GM23338 (cell line): ENCODE data around the gene FHDC1. TPM values are rescaled to one million over a fixed set of nuclear protein-coding genes. Genes with fewer than 3 reads are reported as not detected.

Experiments used
- ATAC-seq: fragments of 200-7000 bp; cut with Tn5 transposase; 3 replicates; pipeline ENCODE4 v1.9.1; 2020
- DNase-seq: peaks from one replicate; pipeline ENCODE4 v3.0.0-alpha.2; 2015; ENCODE audit warnings: low spot score
- H2AFZ ChIP-seq: fragments of 200-600 bp; sonication (generic); 2 replicates; pipeline ENCODE4 v1.8.0; 2016; ENCODE audit warnings: antibody characterized with exemption, mild to moderate bottlenecking, moderate library complexity
- H3F3A ChIP-seq: fragments of 200-600 bp; sonication (generic); replicated peaks from 2 replicates; pipeline ENCODE4 v1.8.0; 2017; ENCODE audit warnings: antibody characterized with exemption, mixed run types, low read depth
- H3K27ac ChIP-seq: fragments of 200-600 bp; sonication (generic); 2 replicates; pipeline ENCODE4 v1.6.1; 2016; ENCODE audit warnings: low read depth
- H3K27me3 ChIP-seq: fragments of 200-600 bp; sonication (generic); 2 replicates; pipeline ENCODE4 v1.8.0; 2016; ENCODE audit warnings: mild to moderate bottlenecking, mixed run types, moderate library complexity; ENCODE audit not compliant: insufficient read depth
- H3K36me3 ChIP-seq: fragments of 200-600 bp; sonication (generic); 2 replicates; pipeline ENCODE4 v1.8.0; 2016; ENCODE audit warnings: mild to moderate bottlenecking; ENCODE audit not compliant: insufficient read depth
- H3K4me1 ChIP-seq: fragments of 200-600 bp; sonication (generic); 2 replicates; pipeline ENCODE4 v1.8.0; 2016; ENCODE audit warnings: mild to moderate bottlenecking, moderate library complexity; ENCODE audit not compliant: insufficient read depth
- H3K4me2 ChIP-seq: fragments of 200-600 bp; sonication (generic); 2 replicates; pipeline ENCODE4 v1.7.1; 2017; ENCODE audit warnings: mixed run types
- H3K4me3 ChIP-seq: fragments of 200-600 bp; sonication (generic); 2 replicates; pipeline ENCODE4 v1.6.1; 2016; ENCODE audit warnings: mixed run types
- H3K79me2 ChIP-seq: fragments of 200-600 bp; sonication (generic); replicated peaks from 2 replicates; pipeline ENCODE4 v1.8.0; 2017; ENCODE audit warnings: mild to moderate bottlenecking; ENCODE audit not compliant: insufficient read depth
- H3K9me2 ChIP-seq: fragments of 200-600 bp; sonication (generic); 2 replicates; pipeline ENCODE4 v1.8.0; 2017; ENCODE audit not compliant: insufficient read depth
- H4K20me1 ChIP-seq: fragments of 200-600 bp; sonication (generic); replicated peaks from 2 replicates; pipeline ENCODE4 v1.8.0; 2017; ENCODE audit warnings: mild to moderate bottlenecking; ENCODE audit not compliant: insufficient read depth
- H3K27ac Mint-ChIP-seq: 2 replicates; pipeline ENCODE4 v1.8.0; 2020; ENCODE audit warnings: inconsistent platforms, mild to moderate bottlenecking, moderate library complexity, mixed read lengths
- H3K27me3 Mint-ChIP-seq: 3 replicates; pipeline ENCODE4 v1.8.0; 2022; ENCODE audit warnings: low read depth, mild to moderate bottlenecking, moderate library complexity, mixed read lengths, inconsistent platforms; ENCODE audit not compliant: insufficient read depth, poor library complexity
- H3K36me3 Mint-ChIP-seq: 3 replicates; pipeline ENCODE4 v1.8.0; 2021; ENCODE audit warnings: low read depth, mild to moderate bottlenecking, inconsistent platforms, moderate library complexity, mixed read lengths
- H3K4me1 Mint-ChIP-seq: 3 replicates; pipeline ENCODE4 v1.8.0; 2020; ENCODE audit warnings: mild to moderate bottlenecking, inconsistent platforms, mixed read lengths
- H3K4me3 Mint-ChIP-seq: 3 replicates; pipeline ENCODE4 v1.8.0; 2021; ENCODE audit warnings: moderate library complexity, mild to moderate bottlenecking, inconsistent platforms, mixed read lengths
- H3K9me3 Mint-ChIP-seq: 3 replicates; pipeline ENCODE4 v1.8.0; 2020; ENCODE audit warnings: moderate library complexity, mild to moderate bottlenecking, inconsistent platforms, mixed read lengths
- EZH2 ChIP-seq: fragments of 200-600 bp; sonication (generic); IDR thresholded peaks from one replicate; pipeline ENCODE4 v1.8.0; 2017; ENCODE audit warnings: antibody characterized with exemption, mild to moderate bottlenecking, low read depth; ENCODE audit not compliant: unreplicated experiment
- EZH2phosphoT487 ChIP-seq: fragments of 200-600 bp; sonication (generic); IDR thresholded peaks from one replicate; pipeline ENCODE4 v1.8.1; 2018; ENCODE audit warnings: antibody characterized with exemption; ENCODE audit not compliant: unreplicated experiment
- JUNB ChIP-seq: IDR thresholded peaks from one replicate; pipeline ENCODE4 v1.6.1; 2016; ENCODE audit warnings: antibody characterized with exemption; ENCODE audit not compliant: unreplicated experiment
- POLR2AphosphoS5 ChIP-seq: IDR thresholded peaks from 2 replicates; pipeline ENCODE4 v1.6.1; 2016; ENCODE audit warnings: antibody characterized with exemption, low read depth
- STAT1 ChIP-seq: IDR thresholded peaks from one replicate; pipeline ENCODE4 v1.6.1; 2016; ENCODE audit warnings: antibody characterized with exemption; ENCODE audit not compliant: unreplicated experiment
- ZNF114 ChIP-seq: fragments of 250-450 bp; sonication (Bioruptor Pico); IDR thresholded peaks from 2 replicates; pipeline ENCODE4 v1.5.0; 2020; ENCODE audit warnings: mild to moderate bottlenecking, moderate library complexity
- ZNF331 ChIP-seq: fragments of 250-450 bp; sonication (Bioruptor Pico); IDR thresholded peaks from 2 replicates; pipeline ENCODE4 v1.5.0; 2020; ENCODE audit warnings: low read depth, mild to moderate bottlenecking, moderate library complexity
- polyA plus RNA-seq: library from polyadenylated mRNA; unstranded; fragments of >200 nt; fragmentation: Nextera tagmentation; extraction: Ambion mirVana; gene quantifications from 2 replicates; pipeline ENCODE4 v1.2.1, GENCODE V29; 2016
- total RNA-seq: library from RNA; depleted of rRNA; stranded (reverse); fragments of >200 nt; shearing (Covaris generic); gene quantifications from 2 replicates; pipeline ENCODE4 v1.2.3, GENCODE V29; 2014
- TF ChIP-seq, protein P1 (sequence below), 2 experiments: fragments of 200-600 bp in 1 of 2; sonication (generic) in 1 of 2; conservative IDR thresholded peaks; 2 replicates each; pipeline versions ENCODE4 v1.5.1 to v1.6.1; 2016 to 2017; ENCODE audit warnings: antibody characterized with exemption in 2 of 2, low read depth in 2 of 2, mild to moderate bottlenecking in 2 of 2, moderate library complexity in 1 of 2
- TF ChIP-seq, protein P2 (sequence below): IDR thresholded peaks from 2 replicates; pipeline ENCODE4 v1.6.1; 2016; ENCODE audit warnings: antibody characterized with exemption
- TF ChIP-seq, protein P3 (sequence below): IDR thresholded peaks from one replicate; pipeline ENCODE4 v1.6.1; 2018; ENCODE audit warnings: antibody characterized with exemption; ENCODE audit not compliant: unreplicated experiment

Gene FHDC1
- total and polyA plus RNA-seq, 2 experiments from 2014 or later: 9.5 to 22.8 TPM

DNA sequence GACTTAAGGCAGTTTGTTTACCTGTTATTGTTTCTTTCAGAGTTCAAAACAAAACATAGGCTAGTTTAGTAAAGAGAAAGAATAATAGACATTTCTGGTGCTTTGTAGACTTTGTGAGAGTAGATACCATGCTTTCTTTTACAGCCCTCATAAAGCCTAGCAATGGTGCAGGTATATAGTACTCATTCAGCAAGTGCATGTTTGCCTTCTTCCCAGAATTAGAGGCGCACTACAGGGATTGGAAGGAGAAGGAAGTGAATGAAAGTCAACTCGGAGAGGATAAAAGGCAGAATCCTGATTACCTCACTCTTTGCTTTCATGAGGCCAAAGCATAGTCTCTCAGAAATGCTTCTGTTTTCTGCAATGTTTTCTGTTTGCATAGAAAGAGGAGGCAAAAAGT is 43.1 kb upstream of the FHDC1 start:
- Mint-ChIP-seq H3K4me1 (peaks cover 8% of the 10 kb centered on the region; the same call in 2 of the 3 replicates), H3K9me3 (no peaks in the 10 kb centered on the region), H3K27me3 (no peaks in the 10 kb centered on the region), H3K36me3 (peaks cover 18% of the 10 kb centered on the region), H3K4me3 (no peak overlapping the region), H3K27ac (no peak overlapping the region)
- no peaks in the 10 kb centered on the region for H3F3A ChIP-seq
- TF ChIP-seq POLR2AphosphoS5: no peak
- no peak for TF ChIP-seq ZNF331 (CRISPR knock-in tag)
- TF ChIP-seq, protein P1, sequence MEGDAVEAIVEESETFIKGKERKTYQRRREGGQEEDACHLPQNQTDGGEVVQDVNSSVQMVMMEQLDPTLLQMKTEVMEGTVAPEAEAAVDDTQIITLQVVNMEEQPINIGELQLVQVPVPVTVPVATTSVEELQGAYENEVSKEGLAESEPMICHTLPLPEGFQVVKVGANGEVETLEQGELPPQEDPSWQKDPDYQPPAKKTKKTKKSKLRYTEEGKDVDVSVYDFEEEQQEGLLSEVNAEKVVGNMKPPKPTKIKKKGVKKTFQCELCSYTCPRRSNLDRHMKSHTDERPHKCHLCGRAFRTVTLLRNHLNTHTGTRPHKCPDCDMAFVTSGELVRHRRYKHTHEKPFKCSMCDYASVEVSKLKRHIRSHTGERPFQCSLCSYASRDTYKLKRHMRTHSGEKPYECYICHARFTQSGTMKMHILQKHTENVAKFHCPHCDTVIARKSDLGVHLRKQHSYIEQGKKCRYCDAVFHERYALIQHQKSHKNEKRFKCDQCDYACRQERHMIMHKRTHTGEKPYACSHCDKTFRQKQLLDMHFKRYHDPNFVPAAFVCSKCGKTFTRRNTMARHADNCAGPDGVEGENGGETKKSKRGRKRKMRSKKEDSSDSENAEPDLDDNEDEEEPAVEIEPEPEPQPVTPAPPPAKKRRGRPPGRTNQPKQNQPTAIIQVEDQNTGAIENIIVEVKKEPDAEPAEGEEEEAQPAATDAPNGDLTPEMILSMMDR (conservative IDR thresholded peaks at IDR 0.05; ENCODE audit: low read depth in 2 of 2): no peak
- TF ChIP-seq STAT1: no peak
- TF ChIP-seq, protein P2, sequence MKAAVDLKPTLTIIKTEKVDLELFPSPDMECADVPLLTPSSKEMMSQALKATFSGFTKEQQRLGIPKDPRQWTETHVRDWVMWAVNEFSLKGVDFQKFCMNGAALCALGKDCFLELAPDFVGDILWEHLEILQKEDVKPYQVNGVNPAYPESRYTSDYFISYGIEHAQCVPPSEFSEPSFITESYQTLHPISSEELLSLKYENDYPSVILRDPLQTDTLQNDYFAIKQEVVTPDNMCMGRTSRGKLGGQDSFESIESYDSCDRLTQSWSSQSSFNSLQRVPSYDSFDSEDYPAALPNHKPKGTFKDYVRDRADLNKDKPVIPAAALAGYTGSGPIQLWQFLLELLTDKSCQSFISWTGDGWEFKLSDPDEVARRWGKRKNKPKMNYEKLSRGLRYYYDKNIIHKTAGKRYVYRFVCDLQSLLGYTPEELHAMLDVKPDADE: no peak
- TF ChIP-seq, protein P3, sequence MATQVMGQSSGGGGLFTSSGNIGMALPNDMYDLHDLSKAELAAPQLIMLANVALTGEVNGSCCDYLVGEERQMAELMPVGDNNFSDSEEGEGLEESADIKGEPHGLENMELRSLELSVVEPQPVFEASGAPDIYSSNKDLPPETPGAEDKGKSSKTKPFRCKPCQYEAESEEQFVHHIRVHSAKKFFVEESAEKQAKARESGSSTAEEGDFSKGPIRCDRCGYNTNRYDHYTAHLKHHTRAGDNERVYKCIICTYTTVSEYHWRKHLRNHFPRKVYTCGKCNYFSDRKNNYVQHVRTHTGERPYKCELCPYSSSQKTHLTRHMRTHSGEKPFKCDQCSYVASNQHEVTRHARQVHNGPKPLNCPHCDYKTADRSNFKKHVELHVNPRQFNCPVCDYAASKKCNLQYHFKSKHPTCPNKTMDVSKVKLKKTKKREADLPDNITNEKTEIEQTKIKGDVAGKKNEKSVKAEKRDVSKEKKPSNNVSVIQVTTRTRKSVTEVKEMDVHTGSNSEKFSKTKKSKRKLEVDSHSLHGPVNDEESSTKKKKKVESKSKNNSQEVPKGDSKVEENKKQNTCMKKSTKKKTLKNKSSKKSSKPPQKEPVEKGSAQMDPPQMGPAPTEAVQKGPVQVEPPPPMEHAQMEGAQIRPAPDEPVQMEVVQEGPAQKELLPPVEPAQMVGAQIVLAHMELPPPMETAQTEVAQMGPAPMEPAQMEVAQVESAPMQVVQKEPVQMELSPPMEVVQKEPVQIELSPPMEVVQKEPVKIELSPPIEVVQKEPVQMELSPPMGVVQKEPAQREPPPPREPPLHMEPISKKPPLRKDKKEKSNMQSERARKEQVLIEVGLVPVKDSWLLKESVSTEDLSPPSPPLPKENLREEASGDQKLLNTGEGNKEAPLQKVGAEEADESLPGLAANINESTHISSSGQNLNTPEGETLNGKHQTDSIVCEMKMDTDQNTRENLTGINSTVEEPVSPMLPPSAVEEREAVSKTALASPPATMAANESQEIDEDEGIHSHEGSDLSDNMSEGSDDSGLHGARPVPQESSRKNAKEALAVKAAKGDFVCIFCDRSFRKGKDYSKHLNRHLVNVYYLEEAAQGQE: no peak
- H3K4me3 ChIP-seq: no peak overlapping the region
- H3K79me2 ChIP-seq: no peaks in the 10 kb centered on the region
- 0 out of 2 replicates have a peak overlapping the region, but pooled peaks have one; percentile 8 for H3K27ac ChIP-seq
- no peaks in the 10 kb centered on the region for H3K36me3 ChIP-seq
- H3K4me1 ChIP-seq: peaks cover 13% of the 10 kb centered on the region; the same call in 1 of the 2 replicates
- H2AFZ ChIP-seq: no peak overlapping the region
- no peak for ATAC-seq
- no peaks in the 10 kb centered on the region for H3K9me2 ChIP-seq
- DNase-seq: no peak
- no peak overlapping the region for H3K4me2 ChIP-seq
- no peaks in the 10 kb centered on the region for H4K20me1 ChIP-seq
- no peaks in the 10 kb centered on the region for H3K27me3 ChIP-seq

DNA sequence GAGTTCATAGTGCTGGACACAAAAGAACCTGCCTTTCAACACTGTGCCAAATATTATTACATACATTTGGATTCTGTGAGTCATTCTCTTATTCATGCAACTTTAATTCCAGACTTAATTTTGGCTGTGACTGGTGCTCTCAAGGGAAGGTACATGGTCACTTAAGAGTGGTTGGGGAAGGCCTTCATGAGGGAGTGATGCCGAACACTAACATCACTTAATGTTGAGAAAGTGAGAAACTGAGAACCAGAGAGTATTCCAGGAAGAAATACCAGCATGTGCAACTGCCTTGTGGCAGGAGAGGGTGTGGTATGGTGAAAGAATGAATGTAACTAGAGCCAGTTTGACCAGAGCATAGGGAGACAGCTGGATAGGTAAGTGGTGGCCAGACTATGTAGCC is 41.5 kb upstream of the FHDC1 start:
- H3K27ac ChIP-seq: no peak overlapping the region
- TF ChIP-seq ZNF114 (no peak), EZH2 (no peak), STAT1 (no peak), EZH2phosphoT487 (no peak), ZNF331 (CRISPR knock-in tag) (no peak), JUNB (no peak), POLR2AphosphoS5 (no peak)
- TF ChIP-seq, protein P1 (conservative IDR thresholded peaks at IDR 0.05; ENCODE audit: low read depth in 2 of 2): no peak
- TF ChIP-seq, protein P2: no peak

More for the DNA sequence above, 41.5 kb upstream of the FHDC1 start:
- Mint-ChIP-seq H3K36me3 (peaks cover 18% of the 10 kb centered on the region), H3K27me3 (no peaks in the 10 kb centered on the region), H3K4me3 (no peak overlapping the region), H3K27ac (peak overlapping the region; percentile 16; the same call in 1 of the 2 replicates), H3K4me1 (peaks cover 8% of the 10 kb centered on the region; the same call in 2 of the 3 replicates), H3K9me3 (no peaks in the 10 kb centered on the region)
- Histone ChIP-seq H3F3A (no peaks in the 10 kb centered on the region), H3K79me2 (no peaks in the 10 kb centered on the region), H3K36me3 (no peaks in the 10 kb centered on the region), H3K9me2 (no peaks in the 10 kb centered on the region), H3K4me2 (no peak overlapping the region), H3K4me3 (no peak overlapping the region), H2AFZ (no peak overlapping the region), H4K20me1 (no peaks in the 10 kb centered on the region), H3K4me1 (peaks cover 13% of the 10 kb centered on the region; the same call in 1 of the 2 replicates), H3K27me3 (no peaks in the 10 kb centered on the region)
- ATAC-seq: no peak
- no peak for DNase-seq
